Measurements from ENCODE around the gene IFITM5.
"Not testable (repeated sequence)": the region's sequence is repeated elsewhere in the genome, so short reads cannot be mapped to it uniquely, and the experiment has no call there.

IFITM5 gene

DNA sequence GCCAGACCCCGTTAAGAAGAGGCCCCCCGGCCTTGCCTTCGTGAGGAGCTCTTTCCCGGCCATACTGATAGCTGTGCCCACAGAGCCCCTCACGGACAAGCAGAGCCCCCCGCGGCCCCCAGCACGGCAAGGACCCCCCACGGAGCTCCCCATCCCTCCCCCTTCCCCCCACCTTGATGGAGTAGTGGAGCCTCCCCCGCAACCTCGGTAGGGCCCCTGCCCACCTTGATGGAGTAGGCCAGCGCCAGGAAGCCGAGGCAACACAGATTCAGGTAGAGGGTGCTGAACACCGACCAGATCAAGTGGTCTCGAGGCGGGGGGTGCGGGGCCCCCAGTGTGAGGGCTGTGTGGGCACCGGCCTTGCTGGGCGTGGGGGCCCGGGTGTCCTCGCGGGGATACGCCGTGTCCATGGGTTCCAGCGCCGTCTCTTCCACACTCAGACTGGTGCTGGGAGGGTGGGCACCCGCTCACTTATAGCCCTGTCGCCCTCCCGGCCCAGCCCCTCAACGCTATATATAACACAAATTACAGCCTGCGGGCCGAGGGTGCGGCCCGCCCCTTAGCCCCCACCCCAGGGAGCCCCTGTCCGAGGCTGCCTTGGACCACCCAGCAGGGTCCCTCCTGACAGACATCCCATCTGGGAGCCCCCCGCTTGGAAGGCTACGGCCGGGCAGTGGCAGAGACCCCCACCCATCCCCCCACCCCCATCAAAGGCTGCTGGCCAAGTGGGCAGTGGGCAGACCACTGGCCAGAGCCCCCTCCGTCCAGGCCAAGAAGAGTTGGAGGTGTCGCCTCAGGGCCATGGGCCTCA, at the start of gene IFITM5:
TSS of gene IFITM5 (minus strand) at position 446 of the 811 bp plus-strand sequence. CDS start at position 410, 36 bp downstream.
- TF ChIP-seq JUND (IDR thresholded peaks at IDR 0.05; ENCODE audit: low read depth), result no peak
- no peak for DNase-seq (ENCODE audit: low read depth in 1 of 2, low spot score in 1 of 2)
- in situ Hi-C loops (cut with HindIII; ENCODE audit: low pct_unique_long_range_greater_than_20kb, low sequenced_read_pairs), result no loop called here

GRCh38 chr11:346529-346928, 47.2 kb upstream of the IFITM5 start:
- no peak for DNase-seq (ENCODE audit: low read depth in 1 of 2, low spot score in 1 of 2)
- no peak for TF ChIP-seq JUND (IDR thresholded peaks at IDR 0.05; ENCODE audit: low read depth)
- in situ Hi-C loops (cut with HindIII; ENCODE audit: low pct_unique_long_range_greater_than_20kb, low sequenced_read_pairs), result no loop called here

DNA sequence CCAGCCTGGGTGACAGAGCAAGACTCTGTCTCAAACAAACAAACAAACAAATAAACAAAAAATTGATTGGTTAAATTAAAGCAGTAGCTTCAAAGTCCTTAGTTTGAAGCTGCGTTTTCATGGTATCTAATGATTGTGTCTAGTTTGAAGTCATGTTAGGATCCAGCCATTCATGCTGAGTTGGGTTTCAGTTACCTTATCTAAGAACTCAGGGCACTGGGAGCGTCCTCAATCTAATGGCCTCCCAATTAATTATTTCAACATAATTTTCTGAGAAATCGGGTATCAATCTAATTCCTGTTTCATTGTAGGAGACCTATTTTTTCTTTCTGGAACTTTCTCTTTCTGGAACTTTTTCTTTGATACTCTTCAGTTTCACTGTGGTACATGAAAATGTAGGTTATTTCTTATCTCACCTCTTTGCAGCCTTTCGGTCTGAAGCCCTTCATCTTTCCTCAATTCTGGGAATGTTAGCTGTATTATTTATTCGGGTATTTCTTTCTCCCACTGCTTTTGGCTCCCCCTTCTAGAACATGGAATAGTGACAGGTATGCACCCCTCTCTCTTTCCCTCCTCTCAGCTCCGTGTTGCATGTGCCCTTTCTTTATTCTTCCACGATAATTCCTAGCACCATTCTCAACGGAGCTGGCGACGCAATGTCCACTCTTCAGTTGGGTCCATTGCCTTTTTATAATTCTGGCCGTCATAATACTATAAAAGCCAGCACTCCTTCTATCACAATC, 45.7 kb upstream of the IFITM5 start:
- DNase-seq (ENCODE audit: low read depth in 1 of 2, low spot score in 1 of 2), result no peak
- TF ChIP-seq JUND (IDR thresholded peaks at IDR 0.05; ENCODE audit: low read depth), result no peak
- in situ Hi-C loops (cut with HindIII; ENCODE audit: low pct_unique_long_range_greater_than_20kb, low sequenced_read_pairs), result no loop called here

DNA sequence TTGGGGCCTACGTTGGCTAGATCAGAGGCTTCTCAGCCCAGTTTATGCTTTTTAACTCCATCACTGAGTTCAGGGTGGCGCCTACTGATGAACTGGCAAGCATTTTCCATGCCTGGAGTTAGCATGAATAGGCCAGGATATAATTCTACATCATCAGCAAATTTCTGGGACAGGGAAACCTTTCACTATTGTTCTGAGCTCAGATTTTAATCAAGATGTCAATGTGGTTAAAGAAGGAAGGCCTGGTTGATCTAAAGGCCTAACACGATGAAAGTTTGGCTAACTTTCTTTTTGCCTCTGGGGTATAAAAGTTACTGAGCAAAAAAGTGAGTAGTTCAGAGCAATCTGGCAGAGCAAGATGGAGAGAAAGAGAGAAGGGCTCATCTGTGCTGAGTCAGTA, 43.0 kb upstream of the IFITM5 start:
- in situ Hi-C loops (cut with HindIII; ENCODE audit: low pct_unique_long_range_greater_than_20kb, low sequenced_read_pairs), result no loop called here
- DNase-seq (ENCODE audit: low read depth in 1 of 2, low spot score in 1 of 2), result no peak
- TF ChIP-seq JUND (IDR thresholded peaks at IDR 0.05; ENCODE audit: low read depth), result no peak

DNA sequence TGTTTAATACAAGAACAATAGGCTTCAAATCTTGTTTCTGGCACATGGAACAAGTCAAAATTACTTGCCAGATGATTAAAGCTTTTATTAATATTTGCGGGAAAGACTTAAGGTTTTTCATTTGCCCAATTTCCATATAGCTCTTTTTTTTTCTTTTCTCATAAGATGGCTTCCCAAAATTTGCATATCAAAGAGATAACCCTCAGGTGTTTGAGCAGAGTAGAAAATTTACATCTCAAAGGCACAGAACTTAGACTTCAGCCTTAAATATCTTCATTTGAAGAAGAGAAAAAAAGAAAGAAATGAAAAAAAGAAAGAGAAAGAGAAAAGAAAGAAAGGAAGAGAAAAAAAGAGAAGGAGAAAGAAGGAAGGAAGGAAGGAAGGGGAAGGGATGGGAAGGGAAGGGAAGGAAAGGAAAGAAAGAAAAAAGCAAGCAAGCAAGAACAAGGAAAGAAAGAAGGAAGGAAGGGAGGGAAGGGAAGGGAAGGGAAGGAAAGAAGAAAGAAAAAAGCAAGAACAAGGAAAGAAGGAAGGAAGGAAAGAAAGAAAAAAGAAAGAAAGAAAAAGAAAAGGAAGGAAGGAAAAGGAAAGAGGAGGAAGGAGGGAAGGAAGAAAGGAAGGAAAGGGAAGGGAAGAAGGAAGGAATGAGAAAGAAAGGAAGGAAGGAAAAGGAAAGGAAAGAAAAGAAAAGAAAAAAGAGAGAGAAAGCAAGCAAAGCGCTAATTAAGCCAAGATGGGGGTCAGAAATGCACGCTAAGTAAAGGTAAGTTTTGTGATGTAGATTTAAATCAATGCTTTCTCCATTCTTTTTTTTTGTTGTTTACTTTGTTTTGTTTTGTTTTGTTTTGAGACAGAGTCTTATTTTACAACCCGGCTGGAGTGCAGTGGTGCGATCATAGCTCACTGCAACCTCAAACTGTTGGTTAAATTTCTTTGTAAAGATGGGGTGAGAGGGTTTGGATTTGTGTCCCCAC, 41.5 kb upstream of the IFITM5 start:
- in situ Hi-C loops (cut with HindIII; ENCODE audit: low pct_unique_long_range_greater_than_20kb, low sequenced_read_pairs), result no loop called here
- DNase-seq (ENCODE audit: low read depth in 1 of 2, low spot score in 1 of 2), result no peak
- TF ChIP-seq JUND (IDR thresholded peaks at IDR 0.05; ENCODE audit: low read depth), result no peak

DNA sequence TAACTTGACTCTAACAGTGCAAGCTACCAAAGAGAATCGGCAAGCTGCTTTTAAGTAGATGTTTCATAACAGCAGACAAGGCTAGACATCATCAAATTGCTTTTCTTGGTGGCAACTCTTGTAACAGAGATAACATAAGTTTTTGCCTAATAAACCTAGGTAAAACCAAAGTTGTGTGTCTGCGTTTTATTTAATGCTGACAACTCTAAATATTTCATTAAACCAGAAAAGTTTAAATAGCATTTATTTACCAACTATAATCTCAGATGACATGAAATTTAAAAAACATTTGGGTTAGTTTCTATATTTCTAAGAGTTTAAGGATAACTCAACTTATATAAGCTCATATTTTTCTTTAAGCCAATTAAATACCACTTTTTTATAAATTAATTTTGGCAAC, 40.6 kb upstream of the IFITM5 start:
- TF ChIP-seq JUND (IDR thresholded peaks at IDR 0.05; ENCODE audit: low read depth), result no peak
- in situ Hi-C loops (cut with HindIII; ENCODE audit: low pct_unique_long_range_greater_than_20kb, low sequenced_read_pairs), result no loop called here
- DNase-seq (ENCODE audit: low read depth in 1 of 2, low spot score in 1 of 2), result no peak

DNA sequence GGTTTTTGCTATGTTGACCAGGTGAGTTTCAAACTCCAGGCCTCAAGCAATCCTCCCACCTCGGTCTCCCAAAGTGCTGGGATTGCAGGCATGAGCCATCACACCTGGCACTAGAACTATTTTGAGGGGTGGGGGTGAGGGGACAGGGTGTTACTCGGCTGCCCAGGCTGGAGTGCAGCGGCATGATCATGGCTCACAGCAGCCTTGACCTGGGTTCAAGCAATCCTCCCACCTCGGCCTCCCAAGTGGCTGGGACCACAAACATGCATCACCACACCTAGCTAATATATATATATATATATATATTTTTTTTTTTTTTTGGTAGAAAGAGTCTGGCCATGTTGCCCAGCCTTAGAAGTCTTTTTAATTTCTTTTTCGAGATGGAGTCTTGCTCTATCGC, 38.4 kb upstream of the IFITM5 start:
- DNase-seq (ENCODE audit: low read depth in 1 of 2, low spot score in 1 of 2), result no peak
- in situ Hi-C loops (cut with HindIII; ENCODE audit: low pct_unique_long_range_greater_than_20kb, low sequenced_read_pairs), result no loop called here
- TF ChIP-seq JUND (IDR thresholded peaks at IDR 0.05; ENCODE audit: low read depth), result no peak

- in situ Hi-C loops (cut with HindIII; ENCODE audit: low pct_unique_long_range_greater_than_20kb, low sequenced_read_pairs), result no loop called here
- no peak for TF ChIP-seq JUND (IDR thresholded peaks at IDR 0.05; ENCODE audit: low read depth)
- no peak for DNase-seq (ENCODE audit: low read depth in 1 of 2, low spot score in 1 of 2)
Observed at GRCh38 chr11:336659-337198, 37.4 kb upstream of the IFITM5 start.

- no peak for DNase-seq (ENCODE audit: low read depth in 1 of 2, low spot score in 1 of 2)
- no peak for TF ChIP-seq JUND (IDR thresholded peaks at IDR 0.05; ENCODE audit: low read depth)
- in situ Hi-C loops (cut with HindIII; ENCODE audit: low pct_unique_long_range_greater_than_20kb, low sequenced_read_pairs), result no loop called here
Observed at GRCh38 chr11:335779-336658, 36.7 kb upstream of the IFITM5 start.

DNA sequence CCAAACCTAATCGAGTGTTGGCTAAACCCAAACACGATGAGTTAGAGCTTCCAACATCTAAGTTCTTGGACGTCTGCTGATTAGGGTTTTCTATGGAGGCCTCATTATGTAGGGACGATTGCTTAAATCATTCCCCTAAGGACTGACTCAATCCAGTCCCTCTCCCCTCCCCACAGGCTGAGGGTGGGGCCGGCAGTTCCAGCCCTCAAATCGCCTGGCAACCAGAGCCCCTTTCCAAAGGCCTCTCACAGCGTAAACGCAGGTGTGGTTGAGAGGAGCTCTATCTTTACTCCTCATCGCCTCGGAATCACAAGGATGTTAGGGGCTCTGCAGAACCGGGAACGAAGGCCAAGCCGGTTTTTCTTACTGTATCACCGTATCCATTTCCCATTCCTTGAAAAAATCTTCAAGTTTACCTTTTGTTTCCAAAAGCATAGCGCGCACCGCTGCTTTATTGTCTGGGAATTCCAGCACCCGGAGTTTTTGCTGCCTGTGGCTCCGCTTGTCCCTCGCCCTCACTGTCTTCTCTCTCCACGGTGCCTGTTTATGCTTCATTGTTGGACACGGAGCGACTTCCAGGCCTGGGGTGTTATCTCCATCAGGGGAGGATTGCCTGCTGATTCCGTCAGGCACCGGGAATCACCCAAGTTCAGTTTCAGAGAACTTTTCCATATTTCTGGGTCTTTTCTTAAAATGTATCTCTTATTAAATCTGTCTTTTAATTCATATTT, 35.1 kb upstream of the IFITM5 start:
- in situ Hi-C loops (cut with HindIII; ENCODE audit: low pct_unique_long_range_greater_than_20kb, low sequenced_read_pairs), result no loop called here
- no peak for TF ChIP-seq JUND (IDR thresholded peaks at IDR 0.05; ENCODE audit: low read depth)
- no peak for DNase-seq (ENCODE audit: low read depth in 1 of 2, low spot score in 1 of 2)

DNA sequence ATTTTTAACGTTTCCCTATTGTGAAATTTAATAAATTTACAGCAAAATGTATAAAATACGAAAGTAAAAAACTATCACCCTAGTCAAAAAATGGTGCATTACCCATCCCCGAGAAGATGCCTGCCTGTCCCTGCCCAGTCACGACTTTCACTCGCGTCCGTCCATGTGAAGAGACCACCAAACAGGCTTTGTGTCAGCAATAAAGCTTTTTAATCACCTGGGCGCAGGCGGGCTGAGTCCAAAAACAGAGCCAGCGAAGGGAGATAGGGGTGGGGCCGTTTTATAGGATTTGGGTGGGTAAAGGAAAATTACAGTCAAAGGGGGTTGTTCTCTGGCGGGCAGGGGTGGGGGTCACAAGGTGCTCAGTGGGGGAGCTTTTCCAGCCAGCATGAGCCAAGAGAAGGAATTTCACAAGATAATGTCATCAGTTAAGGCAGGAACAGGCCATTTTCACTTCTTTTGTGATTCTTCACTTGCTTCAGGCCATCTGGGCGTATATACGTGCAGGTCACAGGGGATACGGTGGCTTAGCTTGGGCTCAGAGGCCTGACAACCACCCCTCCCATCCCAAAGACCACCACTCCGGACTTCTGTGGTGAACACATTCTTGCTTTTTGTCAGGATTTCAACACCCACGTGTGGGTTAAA, 34.4 kb upstream of the IFITM5 start:
- DNase-seq (ENCODE audit: low read depth in 1 of 2, low spot score in 1 of 2); in situ Hi-C loops (cut with HindIII; ENCODE audit: low pct_unique_long_range_greater_than_20kb, low sequenced_read_pairs): not testable (repeated sequence)
